ENCODE measurements around the gene CACNA2D2. TPM values are rescaled to one million over a fixed set of nuclear protein-coding genes. Genes with fewer than 3 reads are reported as not detected.
A peak's percentile ranks its signal among the peaks of the same experiment; 100 is the strongest.

CACNA2D2 gene
- total and polyA plus RNA-seq, 2 of the 13 experiments (the other 11 are each of a cell fraction or from before 2014, with no cell fraction given), result not detected

DNA sequence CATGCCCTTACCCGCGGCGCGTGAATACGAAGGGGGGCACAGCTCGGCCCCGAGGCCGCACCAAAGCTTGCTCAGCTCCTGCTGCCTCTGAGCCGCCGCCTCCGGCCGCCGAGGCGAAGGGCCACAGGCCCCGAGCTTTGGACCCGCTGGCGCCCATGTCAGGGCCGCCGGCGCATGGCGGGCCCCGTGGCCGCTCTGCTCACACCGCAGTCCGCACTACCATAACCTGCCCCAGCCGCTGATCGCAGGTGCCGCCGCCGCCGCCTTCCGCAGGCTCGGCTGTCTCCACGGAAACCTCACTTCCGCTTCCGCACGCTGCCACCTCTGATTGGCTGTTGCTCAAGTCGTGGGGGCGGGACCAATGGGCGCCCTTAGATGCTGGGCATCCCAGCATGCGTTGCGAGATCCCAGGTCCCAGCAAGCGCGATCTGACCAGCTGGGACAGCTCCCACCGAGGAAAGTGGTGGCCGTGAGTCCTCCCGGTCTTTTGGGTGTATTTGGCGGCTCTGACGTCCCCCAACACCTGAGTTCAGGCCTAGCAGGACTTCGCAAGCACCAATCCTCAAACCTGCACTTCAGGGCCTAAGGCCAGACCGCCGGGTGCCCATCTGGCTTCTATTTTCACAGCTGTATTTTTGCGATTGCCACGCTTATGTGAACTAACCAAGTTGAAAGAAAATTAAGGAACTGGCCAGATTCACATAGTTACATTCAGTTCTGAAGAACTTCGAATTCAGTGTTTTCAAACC is 175.3 kb downstream of the CACNA2D2 start, which contains the start of gene TUSC2 (continued):
- 0 out of 2 replicates have a peak, but pooled peaks have one; percentile 73 for TF ChIP-seq BCL3 (CRISPR knock-in tag; IDR thresholded peaks at IDR 0.05)
- 0 out of 2 replicates have a peak, but pooled peaks have one; percentile 8 for TF ChIP-seq SP4 (CRISPR knock-in tag; IDR thresholded peaks at IDR 0.05)
- peak; percentile 67 for TF ChIP-seq PHF8 (CRISPR knock-in tag; IDR thresholded peaks at IDR 0.05)
- TF ChIP-seq PHF21A (CRISPR knock-in tag; IDR thresholded peaks at IDR 0.05), result peak; percentile 56
- TF ChIP-seq TMF1 (CRISPR knock-in tag; IDR thresholded peaks at IDR 0.05; ENCODE audit: low read depth), result peak; percentile 57; the same call in 1 of the 2 replicates
- TF ChIP-seq, protein P1, sequence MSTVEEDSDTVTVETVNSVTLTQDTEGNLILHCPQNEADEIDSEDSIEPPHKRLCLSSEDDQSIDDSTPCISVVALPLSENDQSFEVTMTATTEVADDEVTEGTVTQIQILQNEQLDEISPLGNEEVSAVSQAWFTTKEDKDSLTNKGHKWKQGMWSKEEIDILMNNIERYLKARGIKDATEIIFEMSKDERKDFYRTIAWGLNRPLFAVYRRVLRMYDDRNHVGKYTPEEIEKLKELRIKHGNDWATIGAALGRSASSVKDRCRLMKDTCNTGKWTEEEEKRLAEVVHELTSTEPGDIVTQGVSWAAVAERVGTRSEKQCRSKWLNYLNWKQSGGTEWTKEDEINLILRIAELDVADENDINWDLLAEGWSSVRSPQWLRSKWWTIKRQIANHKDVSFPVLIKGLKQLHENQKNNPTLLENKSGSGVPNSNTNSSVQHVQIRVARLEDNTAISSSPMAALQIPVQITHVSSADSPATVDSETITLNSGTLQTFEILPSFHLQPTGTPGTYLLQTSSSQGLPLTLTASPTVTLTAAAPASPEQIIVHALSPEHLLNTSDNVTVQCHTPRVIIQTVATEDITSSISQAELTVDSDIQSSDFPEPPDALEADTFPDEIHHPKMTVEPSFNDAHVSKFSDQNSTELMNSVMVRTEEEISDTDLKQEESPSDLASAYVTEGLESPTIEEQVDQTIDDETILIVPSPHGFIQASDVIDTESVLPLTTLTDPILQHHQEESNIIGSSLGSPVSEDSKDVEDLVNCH (CRISPR knock-in tag; IDR thresholded peaks at IDR 0.05), result no peak
- peak; percentile 78 for TF ChIP-seq MYC (CRISPR knock-in tag; IDR thresholded peaks at IDR 0.05; ENCODE audit: borderline replicate concordance)
- TF ChIP-seq HOXA9 (CRISPR knock-in tag; IDR thresholded peaks at IDR 0.05; ENCODE audit: borderline replicate concordance), result no peak
- no peak for TF ChIP-seq ZKSCAN5 (CRISPR knock-in tag; IDR thresholded peaks at IDR 0.05)
- peak; percentile 78; the same call in 1 of the 2 replicates for TF ChIP-seq ZNF607 (CRISPR knock-in tag; IDR thresholded peaks at IDR 0.05; ENCODE audit: borderline replicate concordance)
- peak; percentile 33; the same call in 1 of the 2 replicates for TF ChIP-seq ATF3 (CRISPR knock-in tag; IDR thresholded peaks at IDR 0.05)
- TF ChIP-seq MBD4 (IDR thresholded peaks at IDR 0.05; ENCODE audit: borderline replicate concordance, low read length), result no peak
- 0 out of 2 replicates have a peak, but pooled peaks have one; percentile 39 for TF ChIP-seq FOXO1 (CRISPR knock-in tag; IDR thresholded peaks at IDR 0.05)
- TF ChIP-seq XRCC5 (optimal IDR thresholded peaks at IDR 0.05; ENCODE audit: low read length), result peak; percentile 17
- no peak for TF ChIP-seq ZNF382 (CRISPR knock-in tag; IDR thresholded peaks at IDR 0.05; ENCODE audit: borderline replicate concordance)
- TF ChIP-seq CEBPG (CRISPR knock-in tag; IDR thresholded peaks at IDR 0.05), result peak; percentile 51; the same call in 1 of the 2 replicates
- no peak for TF ChIP-seq GABPA (IDR thresholded peaks at IDR 0.05; ENCODE audit: low read depth, low read length)
- peak; percentile 95 for TF ChIP-seq GABPA (CRISPR knock-in tag; IDR thresholded peaks at IDR 0.05; ENCODE audit: low read depth)
- TF ChIP-seq, protein P2, sequence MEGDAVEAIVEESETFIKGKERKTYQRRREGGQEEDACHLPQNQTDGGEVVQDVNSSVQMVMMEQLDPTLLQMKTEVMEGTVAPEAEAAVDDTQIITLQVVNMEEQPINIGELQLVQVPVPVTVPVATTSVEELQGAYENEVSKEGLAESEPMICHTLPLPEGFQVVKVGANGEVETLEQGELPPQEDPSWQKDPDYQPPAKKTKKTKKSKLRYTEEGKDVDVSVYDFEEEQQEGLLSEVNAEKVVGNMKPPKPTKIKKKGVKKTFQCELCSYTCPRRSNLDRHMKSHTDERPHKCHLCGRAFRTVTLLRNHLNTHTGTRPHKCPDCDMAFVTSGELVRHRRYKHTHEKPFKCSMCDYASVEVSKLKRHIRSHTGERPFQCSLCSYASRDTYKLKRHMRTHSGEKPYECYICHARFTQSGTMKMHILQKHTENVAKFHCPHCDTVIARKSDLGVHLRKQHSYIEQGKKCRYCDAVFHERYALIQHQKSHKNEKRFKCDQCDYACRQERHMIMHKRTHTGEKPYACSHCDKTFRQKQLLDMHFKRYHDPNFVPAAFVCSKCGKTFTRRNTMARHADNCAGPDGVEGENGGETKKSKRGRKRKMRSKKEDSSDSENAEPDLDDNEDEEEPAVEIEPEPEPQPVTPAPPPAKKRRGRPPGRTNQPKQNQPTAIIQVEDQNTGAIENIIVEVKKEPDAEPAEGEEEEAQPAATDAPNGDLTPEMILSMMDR (CRISPR knock-in tag; IDR thresholded peaks at IDR 0.05), result no peak; the same call in 1 of the 2 replicates
- no peak for TF ChIP-seq TERF1 (CRISPR knock-in tag; IDR thresholded peaks at IDR 0.05)
- no peak for TF ChIP-seq AHR (CRISPR knock-in tag; IDR thresholded peaks at IDR 0.05)
- TF ChIP-seq ZSCAN20 (CRISPR knock-in tag; IDR thresholded peaks at IDR 0.05; ENCODE audit: borderline replicate concordance), result 0 out of 2 replicates have a peak, but pooled peaks have one; percentile 71
- 0 out of 2 replicates have a peak, but pooled peaks have one; percentile 51 for TF ChIP-seq ZNF678 (CRISPR knock-in tag; IDR thresholded peaks at IDR 0.05)
- no peak for TF ChIP-seq NFATC3 (CRISPR knock-in tag; IDR thresholded peaks at IDR 0.05)

All from HepG2 (cell line).